Left kidney (tissue), 2 donors: ENCODE data around the gene SLC39A3. TPM values are rescaled to one million over a fixed set of nuclear protein-coding genes. Genes with fewer than 3 reads are reported as not detected.

Source experiments
- DNase-seq: peaks from one replicate; pipeline ENCODE4 v3.0.0-alpha.2; 2013
- polyA plus RNA-seq: library from polyadenylated mRNA; unstranded; fragments of 120-200 nt; gene quantifications from one replicate; pipeline ENCODE4 v1.2.1, GENCODE V29; 2013; ENCODE audit not compliant: insufficient read length

The SLC39A3 gene
- polyA plus RNA-seq, 1 donor = 25.1 TPM

DNA sequence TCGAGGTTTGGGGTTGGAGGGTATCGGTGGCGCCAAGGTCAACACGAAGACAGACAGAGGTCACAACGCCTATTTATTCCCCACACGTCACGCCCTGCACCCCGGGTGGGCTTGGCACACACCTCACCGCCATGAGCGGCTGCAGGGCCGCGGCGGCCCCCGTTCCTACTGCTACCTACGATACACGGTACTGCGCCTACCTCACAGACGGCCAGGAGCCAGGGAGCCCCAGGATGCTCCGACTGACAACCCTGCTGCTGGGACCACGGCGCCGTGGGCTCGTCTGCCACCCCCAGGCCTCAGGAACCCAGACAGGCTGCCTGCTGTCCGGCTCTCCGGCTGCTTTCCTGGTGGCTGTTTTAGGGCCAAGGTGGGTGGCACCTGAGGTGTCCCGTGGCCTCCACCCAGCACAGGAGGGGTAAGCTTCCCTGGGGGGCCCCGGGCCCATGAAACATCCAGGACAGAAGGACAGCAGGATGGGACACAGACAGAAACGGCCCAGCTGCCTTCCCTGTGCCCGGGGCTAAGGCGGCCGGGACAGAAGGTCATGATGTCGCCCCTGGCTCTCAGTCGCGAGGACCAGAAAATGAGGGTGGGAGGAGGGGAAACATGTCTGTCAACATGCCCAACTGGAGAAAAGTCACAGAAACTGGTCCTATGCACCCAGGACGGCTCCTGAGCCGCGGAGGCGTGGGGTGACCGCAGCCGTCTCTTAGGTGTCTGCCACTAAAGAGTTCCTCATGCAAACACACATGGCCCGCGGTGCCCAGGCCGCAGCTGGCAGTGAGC lies 15.0 kb upstream of the SLC39A3 start:
- DNase-seq = no peak

DNA sequence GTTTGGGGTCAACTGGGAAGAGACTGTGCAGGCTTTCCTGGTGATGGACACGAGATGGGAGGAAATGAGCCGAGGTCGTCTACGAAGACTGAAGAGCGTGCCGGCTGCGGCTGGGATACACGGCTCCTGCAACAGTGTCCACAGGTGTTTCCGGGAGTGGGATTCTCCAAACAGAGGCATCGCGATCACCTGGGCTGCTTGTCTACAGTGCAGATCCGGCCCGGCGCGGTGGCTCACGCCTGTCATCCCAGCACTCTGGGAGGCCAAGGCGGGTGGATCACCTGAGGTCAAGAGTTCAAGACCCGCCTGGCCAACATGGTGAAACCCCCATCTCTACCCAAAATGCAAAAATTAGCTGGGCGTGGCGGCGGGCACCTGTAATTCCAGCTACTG lies 11.6 kb upstream of the SLC39A3 start:
- DNase-seq = no peak

DNA sequence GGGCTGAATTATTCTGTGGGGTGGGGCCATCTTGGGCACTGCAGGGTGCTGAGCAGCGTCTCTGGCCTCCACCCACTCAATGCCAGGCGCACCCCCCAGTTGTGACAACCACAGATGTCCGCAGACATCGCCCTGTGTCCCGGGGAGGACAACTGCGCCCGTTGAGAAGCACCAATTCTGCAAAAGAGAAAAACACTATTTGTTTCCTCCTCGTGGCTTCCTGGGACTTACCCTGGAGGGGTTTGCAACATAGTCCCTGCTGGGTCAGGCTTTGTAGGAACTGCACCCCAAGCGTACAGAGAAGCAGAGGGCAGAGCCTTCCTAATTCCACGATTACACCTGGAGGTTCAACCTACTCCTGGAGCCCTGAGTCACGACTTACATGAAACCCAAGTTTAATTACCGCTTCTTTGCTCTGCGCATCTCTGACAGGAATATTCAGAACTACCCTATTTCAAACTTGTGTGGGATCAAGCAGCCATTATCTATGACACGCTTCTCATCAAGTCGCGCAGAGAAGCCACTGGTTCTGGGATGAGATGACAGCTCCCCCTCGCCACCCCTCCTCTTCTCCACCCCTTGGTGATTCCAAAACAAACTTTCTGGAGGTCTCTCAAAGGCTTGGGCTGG lies 11.1 kb upstream of the SLC39A3 start:
- no peak for DNase-seq

DNA sequence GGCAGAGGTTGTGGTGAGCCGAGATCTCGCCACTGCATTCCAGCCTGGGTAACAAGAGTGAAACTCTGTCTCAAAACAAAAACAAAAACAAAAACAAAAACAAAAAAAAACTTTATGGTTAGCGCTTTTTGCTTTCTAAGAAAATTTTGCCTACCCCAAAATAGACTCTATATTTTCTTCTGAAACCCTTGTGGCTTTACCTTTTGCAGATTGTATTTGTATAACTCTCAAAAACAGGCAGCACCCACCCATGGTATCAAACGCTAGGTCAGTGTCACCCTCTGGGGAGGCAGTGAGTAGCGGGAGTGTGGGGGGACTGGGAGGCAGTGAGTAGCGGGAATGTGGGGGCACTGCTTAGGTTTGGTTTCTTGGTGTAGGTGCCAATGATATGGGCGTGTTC lies 7.5 kb upstream of the SLC39A3 start:
- DNase-seq = no peak

DNA sequence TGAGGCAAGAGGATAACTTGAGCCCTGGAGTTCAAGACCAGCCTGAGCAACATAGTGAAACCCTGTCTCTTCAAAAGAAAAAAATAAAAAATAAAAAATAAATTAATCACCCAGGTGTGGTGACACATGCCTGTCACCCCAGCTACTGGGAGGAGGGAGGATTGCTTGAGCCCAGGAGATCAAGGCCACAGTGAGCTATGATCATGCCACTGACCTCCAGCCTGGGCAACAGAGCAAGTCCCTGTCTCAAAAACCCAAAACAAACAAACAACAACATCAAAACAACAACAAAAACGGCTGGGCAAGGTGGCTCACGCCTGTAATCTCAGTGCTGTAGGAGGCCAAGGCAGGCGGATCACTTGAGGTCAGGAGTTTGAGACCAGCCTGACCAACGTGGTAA lies 4.3 kb upstream of the SLC39A3 start:
- DNase-seq = no peak

DNA sequence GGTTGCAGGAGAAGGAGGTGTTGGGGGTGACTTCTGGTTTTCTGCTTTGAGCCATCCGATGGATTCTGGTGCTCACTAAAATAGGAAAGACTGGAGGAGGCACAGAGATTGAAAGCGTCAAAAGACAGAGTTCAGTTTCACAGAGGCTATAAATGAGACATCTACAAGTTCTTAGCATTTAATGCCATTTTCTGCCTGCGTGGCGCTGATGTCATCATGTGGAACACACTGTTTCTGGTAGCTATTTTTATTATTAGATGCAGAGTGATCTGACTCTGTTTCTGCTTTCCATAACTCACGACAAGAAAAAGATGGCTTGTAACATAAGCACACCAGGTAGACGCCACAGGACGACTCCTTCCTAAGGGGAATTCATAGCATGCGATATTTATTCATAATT lies 3.3 kb upstream of the SLC39A3 start:
- DNase-seq = no peak

DNA sequence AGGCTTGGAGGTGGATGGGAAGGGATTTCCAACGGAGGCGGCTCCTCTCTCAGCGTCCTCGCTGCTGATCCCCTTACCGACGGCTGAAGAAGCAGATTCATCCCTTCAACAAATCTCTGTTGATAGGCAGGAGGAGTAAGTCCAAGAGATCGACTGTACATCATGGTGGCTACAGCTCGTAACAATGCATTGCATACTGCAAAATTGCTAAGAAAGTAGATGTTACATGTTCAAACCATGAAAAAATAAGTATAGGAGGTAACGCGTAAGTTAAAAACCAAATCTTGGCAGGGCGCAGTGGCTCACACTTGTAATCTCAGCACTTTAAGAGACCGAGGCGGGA lies 468 bp upstream of the SLC39A3 start:
- DNase-seq = no peak

DNA sequence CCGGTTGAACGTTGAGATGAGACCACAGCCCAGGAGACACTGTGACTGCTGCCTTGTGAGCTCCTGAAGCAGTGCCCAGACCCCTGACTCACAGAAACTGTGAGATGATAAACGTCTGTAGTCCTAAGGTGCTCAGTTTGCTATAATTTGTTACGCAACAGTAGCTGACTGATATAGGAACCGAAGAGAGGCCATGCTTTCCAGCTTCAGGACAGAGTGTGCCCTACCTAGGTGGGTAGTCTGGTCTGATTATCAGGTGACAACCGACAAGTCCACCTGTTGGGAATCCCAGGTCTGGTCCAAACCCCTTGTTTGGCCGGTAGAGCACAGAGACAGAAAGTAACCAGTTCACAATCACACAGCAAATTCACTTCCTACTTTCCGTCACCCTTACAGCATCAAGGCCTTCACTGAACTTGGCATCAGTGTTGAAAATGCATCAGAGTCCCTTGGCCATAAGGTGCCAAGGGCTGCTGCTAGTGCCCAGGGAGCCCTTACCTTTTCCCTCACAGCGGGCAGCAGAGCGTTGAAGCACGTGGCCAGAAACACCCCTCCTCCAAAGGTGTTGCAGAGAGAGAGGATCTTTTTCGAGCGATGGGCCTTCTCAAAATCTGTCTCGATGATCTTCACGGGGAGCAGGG lies 3.1 kb downstream of the SLC39A3 start:
- DNase-seq = no peak

DNA sequence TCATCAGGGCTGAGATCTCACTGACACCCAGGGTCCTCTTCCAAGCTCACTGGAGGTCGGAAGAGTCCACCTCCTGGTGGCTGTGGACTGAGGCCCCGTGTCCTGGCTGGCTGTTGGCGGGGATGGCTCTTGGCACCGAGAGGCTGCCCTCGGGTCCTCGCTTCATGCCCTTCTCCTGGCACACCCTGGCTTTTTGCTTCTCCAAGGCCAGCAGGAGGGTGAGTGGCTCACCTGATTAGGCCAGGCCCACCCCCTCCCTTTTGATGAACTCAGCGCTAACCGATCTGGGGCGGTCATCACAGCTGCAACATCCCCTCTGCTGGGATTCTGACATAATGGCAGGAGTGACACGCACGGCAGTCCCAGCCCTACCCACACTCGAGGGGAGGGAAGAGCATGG lies 4.4 kb downstream of the SLC39A3 start:
- DNase-seq = no peak

DNA sequence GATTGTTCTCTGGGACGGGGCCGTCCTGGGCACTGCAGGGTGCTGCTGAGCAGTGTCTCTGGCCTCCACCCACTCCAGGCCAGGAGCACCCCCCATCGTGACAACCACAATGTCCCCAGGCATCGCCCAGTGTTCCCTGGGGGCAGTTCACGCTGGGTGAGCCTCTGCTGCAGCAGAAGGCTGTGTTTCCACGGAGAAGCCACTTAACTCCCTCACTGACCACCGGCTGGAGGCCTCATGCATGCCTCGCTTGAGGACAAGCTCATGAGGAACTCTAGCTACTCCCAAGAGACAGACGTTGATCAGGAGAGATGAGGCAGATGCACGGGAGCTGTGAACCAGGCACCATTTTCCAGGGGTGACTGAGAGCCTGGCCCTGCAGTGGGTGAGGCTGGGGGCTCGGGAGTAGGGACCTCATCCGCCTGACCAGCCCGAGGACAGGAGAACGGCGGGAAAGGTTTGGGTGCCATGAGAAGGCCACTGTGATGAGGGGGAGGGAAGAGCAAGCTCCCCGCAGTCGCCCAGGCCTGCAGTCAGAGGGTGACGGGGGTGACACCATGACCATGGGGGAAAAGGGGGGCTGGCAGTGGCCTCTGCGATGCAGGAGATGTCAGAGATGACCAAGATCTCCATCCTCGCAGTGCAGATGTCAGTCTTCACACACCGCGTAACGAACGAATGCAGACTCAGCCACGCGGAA lies 5.1 kb downstream of the SLC39A3 start:
- DNase-seq = no peak

DNA sequence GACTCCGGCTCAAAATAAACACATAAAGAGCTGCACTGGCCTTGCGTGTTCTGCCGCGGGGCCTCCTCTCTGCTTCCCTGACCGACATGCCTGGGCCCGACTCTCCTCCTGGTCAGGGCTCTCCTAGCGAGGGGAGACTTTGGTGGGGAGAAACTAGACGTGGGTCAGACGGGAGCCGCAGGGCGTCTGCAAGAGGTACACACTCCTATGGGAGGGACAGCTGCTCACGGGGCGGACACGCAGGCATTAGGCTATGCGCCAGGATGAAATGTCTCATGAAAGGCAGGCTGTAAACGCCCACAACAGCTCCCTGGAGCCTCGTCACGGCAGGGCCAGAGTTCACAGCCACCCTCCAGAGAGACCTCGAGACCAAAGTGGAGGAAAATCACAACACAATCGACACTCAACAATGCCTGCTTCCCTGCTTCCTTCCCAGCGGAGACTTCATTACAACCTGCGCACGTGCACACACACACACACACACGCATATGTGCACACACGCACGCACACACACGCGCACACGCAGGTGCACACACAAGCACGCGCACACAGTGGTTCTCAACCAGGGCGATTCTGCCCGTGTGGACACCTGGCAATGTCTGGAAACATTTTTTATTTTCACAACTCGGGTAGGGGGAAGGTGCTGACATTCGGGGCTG lies 5.8 kb downstream of the SLC39A3 start:
- no peak for DNase-seq

DNA sequence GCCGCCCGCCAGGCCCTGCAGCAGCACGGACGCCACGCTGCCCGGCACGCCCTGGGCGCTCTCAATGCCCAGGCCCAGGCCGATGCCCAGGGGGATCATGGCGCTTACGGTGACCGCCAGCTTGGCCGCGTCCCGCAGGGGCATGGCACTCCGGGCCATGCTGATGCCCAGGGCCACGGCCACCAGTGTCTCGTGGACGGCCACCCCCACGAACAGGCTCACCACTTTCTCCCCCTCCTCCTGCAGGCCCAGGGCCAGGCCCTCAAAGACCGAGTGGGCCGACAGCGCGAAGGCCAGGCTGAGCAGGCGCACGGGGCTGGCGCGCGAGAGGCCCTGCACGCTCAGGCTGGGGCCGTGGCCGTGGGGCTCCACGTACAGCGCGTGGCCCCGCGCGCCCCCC lies 6.9 kb downstream of the SLC39A3 start:
- DNase-seq = no peak

DNA sequence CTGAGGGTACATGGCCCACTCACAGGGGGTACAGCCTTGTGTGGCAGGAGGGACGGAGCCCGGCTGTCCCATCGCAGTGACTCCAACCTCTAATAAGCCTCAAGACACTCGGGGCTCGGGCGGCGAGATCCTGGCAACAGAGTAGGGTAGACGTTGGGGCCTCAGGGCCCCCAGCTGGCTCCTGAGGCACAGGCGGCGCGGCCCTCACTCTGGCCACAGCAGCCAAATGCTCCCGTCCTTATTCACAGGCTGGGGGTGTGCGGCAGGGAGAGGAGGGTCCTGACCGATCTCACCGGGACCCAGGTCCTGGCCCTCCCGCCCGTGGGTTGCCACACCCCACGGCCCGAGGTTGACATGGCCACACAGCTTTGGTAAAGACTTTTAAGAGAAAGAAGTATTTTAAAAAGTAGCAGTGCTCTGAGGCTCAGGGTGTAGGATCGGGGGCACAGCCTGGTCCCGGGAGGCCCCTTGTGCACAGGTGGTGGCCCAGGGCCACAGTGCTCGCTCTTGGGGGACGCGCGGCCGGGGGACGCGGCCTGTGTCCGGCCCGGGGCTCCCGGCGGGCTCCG lies 7.6 kb downstream of the SLC39A3 start:
- no peak for DNase-seq

DNA sequence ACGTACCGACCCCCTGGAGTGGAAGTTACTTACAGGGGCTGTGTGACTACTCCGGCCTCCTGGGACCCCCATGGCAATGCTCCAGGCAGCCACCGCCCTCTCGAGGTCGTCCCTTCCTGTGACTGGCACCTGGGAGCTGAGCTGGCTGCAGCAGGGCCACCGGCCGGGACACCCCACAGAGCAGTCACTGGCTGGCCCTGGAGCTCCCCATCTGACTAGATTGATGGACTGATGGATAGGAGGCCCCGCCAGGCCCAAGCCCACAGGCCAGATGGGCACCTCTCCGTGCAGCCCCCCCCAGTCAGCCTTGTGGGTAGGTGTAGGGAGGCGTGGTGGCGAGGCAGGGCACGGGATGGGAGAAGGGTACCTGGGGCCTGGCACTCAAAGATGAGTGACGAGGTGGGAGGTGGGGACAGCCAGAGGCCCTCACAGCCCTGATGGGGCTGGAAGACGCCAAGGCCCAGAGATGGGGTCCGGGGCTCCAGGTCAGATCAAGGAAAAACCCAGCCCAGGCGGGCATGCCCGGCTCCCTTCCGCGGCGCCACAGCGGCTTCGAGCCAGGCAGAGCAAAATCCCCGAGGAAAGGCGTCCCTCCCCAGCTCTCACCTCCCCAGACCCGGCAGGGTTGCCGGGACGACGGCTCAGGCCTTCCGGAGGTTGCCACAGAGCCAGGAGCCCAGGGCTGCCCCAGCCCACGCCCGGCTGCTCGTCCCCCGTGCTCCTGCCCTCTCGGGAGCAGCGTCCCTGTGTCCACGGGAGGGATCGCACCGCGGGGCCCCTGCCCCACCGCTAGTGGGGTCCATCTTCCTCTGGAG lies 8.4 kb downstream of the SLC39A3 start:
- no peak for DNase-seq

DNA sequence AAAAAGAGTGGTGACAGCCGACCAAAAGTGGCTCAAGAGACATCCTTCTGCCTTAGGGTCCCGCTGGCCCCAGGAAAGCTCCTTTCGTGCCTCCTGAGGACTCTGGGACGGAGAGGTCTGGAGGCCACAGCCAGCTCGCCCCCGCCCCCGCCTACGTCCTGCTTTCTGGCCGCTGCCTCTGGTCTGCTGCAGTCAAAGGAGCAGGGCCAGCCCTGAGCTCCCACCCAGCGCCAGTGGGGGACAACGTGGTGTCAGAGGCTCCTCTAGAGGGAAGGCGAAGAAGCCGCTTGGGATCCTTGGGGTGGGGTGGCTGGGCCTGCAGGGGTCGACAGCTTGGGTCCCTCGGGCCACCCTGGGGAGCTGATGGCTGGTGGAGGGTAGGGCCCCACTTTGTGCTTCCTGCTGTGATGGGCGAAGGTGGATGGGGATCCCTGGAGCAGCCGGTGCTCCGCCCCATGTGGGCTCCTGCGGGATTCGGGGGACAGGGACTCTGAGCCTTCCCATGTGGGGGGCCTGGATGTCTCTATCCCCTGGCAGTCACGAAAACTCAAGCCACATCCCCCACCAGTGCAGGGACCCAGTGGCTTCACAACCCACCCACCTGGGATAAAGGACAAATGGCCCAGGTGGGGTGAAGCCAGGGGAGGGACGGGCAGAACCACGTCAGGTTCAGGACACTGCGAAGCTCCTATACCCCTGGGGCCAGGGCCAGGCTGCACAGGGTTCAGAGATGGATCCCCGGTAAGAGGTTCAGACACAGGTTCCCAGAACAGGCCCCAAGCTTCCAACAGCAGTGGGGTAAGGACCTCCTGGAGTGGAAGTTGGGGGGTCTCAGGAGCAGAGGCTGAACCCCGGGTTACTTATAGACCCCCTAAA lies 9.6 kb downstream of the SLC39A3 start:
- no peak for DNase-seq

DNA sequence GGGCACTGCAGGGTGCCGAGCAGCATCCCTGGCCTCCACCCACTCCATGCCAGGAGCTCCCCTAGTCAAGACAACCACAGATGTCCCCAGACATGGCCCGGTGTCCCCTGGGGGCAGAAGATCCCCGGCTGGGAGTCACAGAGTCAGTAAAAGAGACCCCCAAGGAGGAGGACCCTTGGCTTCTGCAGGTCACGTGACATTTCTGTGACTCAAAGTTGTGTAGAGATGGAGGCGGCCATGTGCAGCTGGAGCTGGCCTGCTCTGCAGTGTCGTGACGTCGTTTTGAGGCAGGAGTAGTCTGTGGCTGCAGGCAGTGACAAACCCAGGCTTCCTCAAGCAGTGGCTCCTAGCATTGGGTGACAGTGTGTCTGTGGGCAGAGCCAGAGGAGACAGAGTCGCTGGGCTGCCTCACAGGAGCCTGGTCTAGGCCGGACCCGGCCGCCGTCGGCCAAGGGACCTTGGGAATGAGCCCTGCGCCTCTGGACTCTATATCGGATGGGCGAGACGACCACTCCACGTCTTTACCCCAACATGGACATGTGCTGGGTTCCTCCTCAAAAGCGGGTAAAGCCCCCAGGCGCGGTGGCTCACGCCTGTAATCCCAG lies 10.9 kb downstream of the SLC39A3 start:
- DNase-seq = no peak

DNA sequence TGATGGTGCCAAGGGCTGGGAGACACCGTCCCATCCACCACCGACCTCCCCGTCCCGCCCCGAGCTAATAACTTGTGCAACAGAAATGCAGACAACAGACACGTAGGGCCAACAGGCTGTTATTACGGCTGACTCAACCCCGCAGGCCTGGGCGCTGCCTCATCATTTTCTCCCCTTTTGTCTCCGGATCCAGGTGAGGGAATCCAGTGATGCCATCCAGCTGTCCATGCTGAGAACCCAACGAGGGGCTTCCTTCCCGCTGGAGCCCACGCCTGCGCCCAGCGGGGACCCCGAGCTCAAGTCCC lies 12.2 kb downstream of the SLC39A3 start:
- DNase-seq = no peak

DNA sequence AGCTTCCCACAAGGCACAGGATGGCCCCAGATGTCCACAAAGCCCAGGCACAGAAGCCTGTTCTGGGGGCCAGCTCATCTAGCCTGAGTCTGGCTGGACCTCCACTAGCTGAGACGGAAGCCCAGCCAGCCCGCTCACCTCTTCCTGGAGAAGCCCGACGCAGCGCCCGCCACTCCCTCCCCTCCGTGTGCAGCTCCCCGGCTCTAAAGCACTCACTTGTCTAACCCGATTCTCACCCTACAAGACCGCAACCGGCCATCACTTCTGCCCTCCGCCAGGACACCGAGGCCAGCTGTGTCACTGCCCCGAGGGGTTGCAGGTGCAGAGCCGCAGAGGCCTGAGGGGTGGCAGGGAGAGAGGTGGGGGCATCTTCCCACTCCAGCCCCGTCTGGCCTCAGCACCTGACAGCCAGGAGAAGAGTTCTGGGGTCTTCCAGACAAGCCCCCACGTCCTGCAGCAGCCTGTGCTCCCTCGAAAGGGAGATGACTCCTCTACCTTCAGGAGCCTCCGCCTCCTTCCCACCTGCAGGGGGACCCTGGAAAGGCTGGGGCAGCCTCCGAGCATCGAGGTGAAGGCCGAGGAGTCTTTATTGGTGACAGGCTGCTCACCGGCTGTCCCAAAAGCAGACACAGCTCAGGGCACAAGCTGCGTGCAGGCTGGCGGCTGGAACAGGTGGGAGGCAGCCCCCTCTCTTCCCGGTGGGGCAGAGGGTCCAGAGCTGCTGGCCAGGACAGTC lies 12.7 kb downstream of the SLC39A3 start:
- DNase-seq = no peak

DNA sequence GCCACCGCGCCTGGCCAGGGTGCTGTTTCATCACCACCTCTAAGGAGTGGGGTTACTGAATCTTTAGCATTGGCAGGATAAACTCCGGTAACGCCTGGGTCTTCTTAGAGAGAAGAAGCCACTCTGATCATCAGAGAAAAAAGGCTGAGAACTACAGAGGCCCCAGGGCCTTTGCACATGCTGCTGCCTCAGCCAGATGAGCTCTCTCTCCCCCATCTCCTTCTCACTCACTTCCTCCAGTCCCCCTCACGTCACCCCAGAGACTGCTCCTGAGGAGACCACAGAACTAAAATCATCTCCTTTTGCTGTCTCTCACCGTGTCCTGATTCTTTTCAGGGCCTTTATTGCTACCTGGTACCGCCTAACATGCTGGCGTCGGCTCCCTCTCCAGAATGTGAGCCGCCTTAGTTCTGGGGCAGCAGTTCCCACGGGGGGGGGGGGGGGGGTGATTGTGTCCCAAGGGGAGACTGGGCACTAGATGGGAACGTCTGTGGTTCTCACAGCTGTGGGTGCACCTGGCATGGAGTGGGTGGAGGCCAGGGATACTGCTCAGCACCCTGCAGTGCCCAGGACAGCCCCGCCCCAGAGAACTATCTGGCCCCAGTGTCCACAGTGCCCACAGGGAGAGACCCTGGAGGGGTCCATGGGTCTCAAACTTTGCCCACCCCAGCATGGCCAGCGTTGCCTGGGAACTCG lies 13.5 kb downstream of the SLC39A3 start:
- DNase-seq = no peak
